ENCODE measurements around the gene TAS2R14.

GRCh38 chr12:10974965-10975364 lies 35.9 kb upstream of the TAS2R14 start:
- TF ChIP-seq EZH2 (IDR thresholded peaks at IDR 0.05; ENCODE audit: borderline replicate concordance, low read depth, low read length, poor library complexity, severe bottlenecking) = no peak
- TF ChIP-seq, protein P1, sequence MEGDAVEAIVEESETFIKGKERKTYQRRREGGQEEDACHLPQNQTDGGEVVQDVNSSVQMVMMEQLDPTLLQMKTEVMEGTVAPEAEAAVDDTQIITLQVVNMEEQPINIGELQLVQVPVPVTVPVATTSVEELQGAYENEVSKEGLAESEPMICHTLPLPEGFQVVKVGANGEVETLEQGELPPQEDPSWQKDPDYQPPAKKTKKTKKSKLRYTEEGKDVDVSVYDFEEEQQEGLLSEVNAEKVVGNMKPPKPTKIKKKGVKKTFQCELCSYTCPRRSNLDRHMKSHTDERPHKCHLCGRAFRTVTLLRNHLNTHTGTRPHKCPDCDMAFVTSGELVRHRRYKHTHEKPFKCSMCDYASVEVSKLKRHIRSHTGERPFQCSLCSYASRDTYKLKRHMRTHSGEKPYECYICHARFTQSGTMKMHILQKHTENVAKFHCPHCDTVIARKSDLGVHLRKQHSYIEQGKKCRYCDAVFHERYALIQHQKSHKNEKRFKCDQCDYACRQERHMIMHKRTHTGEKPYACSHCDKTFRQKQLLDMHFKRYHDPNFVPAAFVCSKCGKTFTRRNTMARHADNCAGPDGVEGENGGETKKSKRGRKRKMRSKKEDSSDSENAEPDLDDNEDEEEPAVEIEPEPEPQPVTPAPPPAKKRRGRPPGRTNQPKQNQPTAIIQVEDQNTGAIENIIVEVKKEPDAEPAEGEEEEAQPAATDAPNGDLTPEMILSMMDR (conservative IDR thresholded peaks at IDR 0.05; ENCODE audit: low read depth, low read length) = no peak
